Thoracic aorta (tissue), 2 donors: ENCODE results near the gene ARRDC2. TPM values are rescaled to one million over a fixed set of nuclear protein-coding genes. Genes with fewer than 3 reads are reported as not detected.

ENCODE experiments used
- ATAC-seq: fragments of 150-250 bp; one replicate; pipeline ENCODE4 v1.8.0; 2017; ENCODE audit warnings: low read depth; ENCODE audit not compliant: insufficient number of reproducible peaks, low FRiP score
- DNase-seq: peaks from one replicate; pipeline ENCODE4 v3.0.0-alpha.2; 2020; ENCODE audit warnings: low spot score
- H3K27ac ChIP-seq, 2 donors: fragments of 200-600 bp; sonication (generic); 1 replicate in 1 of 2; 2 replicates in 1 of 2; pipeline ENCODE4 v1.5.1; 2016; ENCODE audit warnings: mild to moderate bottlenecking in 2 of 2, moderate library complexity in 2 of 2
- H3K27me3 ChIP-seq: fragments of 200-600 bp; sonication (generic); replicated peaks from 2 replicates; pipeline ENCODE4 v1.6.0; 2016; ENCODE audit warnings: mild to moderate bottlenecking; ENCODE audit not compliant: insufficient read depth
- H3K36me3 ChIP-seq: fragments of 200-600 bp; sonication (generic); one replicate; pipeline ENCODE4 v1.5.1; 2016
- H3K4me1 ChIP-seq, 2 donors: fragments of 200-600 bp; sonication (generic); 1 replicate in 1 of 2; 2 replicates in 1 of 2; pipeline versions ENCODE4 v1.5.1 to v1.6.0; 2016; ENCODE audit warnings: low read depth in 2 of 2, mild to moderate bottlenecking in 1 of 2; ENCODE audit not compliant: control insufficient read depth in 1 of 2
- H3K4me3 ChIP-seq: fragments of 200-600 bp; sonication (generic); 2 replicates; pipeline ENCODE4 v1.5.1; 2016; ENCODE audit warnings: mild to moderate bottlenecking
- H3K9me3 ChIP-seq: fragments of 200-600 bp; sonication (generic); 2 replicates; pipeline ENCODE4 v1.5.1; 2016
- total RNA-seq, 2 donors: library from RNA; depleted of rRNA; stranded (reverse); fragments of >200 nt; gene quantifications; one replicate each; pipeline versions ENCODE4 v1.1.0 to v1.2.3, GENCODE V29; 2016
- TF ChIP-seq, protein P1 (sequence below): fragments of 200-600 bp; sonication (generic); IDR thresholded peaks from one replicate; pipeline ENCODE4 v1.5.1; 2019; ENCODE audit warnings: antibody characterized with exemption

The ARRDC2 gene
- total RNA-seq, 2 donors from 2014 or later: 114 to 151 TPM

DNA sequence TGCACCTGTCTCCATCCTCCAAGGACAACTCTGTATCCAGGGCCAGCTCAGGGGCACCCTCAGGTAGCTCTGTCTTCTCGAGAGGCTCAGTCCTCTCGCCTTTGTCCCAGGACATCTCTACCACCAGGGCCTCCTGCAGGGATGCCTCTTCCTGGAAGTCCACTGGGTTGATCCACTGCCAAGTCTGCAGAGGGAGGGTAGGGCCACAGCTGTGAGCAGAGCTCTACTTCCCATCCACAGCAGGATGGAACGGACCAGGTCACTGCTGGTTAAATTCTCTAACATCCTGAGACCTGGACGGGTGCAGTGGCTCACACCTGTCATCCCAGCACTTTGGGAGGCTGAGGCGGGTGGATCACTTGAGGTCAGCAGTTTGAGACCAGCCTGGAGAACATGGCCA, 51.9 kb downstream of the ARRDC2 start:
- H3K27ac ChIP-seq: no peak overlapping the region
- ATAC-seq (no peak), DNase-seq (no peak)
- H3K36me3 ChIP-seq: no peaks in the 10 kb centered on the region
- no peaks in the 10 kb centered on the region for H3K9me3 ChIP-seq
- H3K27me3 ChIP-seq: no peaks in the 10 kb centered on the region
- peaks cover 0 to 8% of the 10 kb centered on the region in 2 donors for H3K4me1 ChIP-seq
- TF ChIP-seq, protein P1, sequence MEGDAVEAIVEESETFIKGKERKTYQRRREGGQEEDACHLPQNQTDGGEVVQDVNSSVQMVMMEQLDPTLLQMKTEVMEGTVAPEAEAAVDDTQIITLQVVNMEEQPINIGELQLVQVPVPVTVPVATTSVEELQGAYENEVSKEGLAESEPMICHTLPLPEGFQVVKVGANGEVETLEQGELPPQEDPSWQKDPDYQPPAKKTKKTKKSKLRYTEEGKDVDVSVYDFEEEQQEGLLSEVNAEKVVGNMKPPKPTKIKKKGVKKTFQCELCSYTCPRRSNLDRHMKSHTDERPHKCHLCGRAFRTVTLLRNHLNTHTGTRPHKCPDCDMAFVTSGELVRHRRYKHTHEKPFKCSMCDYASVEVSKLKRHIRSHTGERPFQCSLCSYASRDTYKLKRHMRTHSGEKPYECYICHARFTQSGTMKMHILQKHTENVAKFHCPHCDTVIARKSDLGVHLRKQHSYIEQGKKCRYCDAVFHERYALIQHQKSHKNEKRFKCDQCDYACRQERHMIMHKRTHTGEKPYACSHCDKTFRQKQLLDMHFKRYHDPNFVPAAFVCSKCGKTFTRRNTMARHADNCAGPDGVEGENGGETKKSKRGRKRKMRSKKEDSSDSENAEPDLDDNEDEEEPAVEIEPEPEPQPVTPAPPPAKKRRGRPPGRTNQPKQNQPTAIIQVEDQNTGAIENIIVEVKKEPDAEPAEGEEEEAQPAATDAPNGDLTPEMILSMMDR: no peak
- no peak overlapping the region for H3K4me3 ChIP-seq

DNA sequence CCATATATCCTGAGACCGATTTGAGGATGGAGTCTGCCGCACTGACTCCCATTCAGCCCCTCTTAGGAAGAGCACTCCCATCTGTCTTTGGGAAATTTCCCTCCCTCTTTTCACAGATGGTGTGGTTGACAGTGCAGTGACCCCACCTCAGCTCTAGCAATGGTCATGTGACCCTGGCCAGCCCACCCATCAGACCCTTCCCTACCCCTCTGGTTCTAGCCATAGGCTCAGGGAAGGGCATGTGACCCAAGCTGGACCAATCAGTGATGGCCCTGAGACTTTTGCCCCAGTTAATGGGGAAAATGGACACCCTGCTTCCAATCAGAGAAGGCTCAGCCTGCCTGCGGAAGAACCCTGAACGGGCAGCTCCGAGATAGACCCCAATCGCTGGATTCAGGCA, 52.5 kb downstream of the ARRDC2 start:
- H3K4me3 ChIP-seq: no peak overlapping the region
- no peak for DNase-seq
- H3K36me3 ChIP-seq: no peaks in the 10 kb centered on the region
- H3K27me3 ChIP-seq: no peaks in the 10 kb centered on the region
- TF ChIP-seq, protein P1: no peak
- ATAC-seq: no peak
- H3K27ac ChIP-seq: no peak overlapping the region
- no peaks in the 10 kb centered on the region for H3K9me3 ChIP-seq
- peaks cover 0 to 8% of the 10 kb centered on the region in 2 donors for H3K4me1 ChIP-seq

DNA sequence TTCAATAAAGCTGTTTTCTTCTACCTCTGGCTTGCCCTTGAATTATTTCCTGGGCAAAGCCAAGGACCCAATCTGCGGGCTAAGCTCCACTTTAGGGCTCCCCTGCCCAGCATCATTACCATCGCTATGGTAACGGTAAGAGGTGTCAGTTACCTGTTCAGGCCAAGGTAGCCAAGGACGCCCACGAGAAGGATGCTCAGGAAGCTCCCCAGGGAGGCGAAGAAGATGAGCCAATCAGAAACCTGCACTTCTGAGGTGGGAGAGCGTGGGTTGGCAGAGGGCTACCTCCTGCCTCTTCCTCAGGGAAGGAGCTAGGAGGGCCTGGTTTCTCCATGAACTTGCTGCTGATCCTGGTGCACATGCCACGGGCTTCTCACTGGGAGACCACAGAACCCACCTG, 54.1 kb downstream of the ARRDC2 start:
- Histone ChIP-seq H3K4me3 (no peak overlapping the region), H3K27me3 (no peaks in the 10 kb centered on the region), H3K27ac (no peak overlapping the region), H3K4me1 (peaks cover 0 to 8% of the 10 kb centered on the region in 2 donors), H3K36me3 (no peaks in the 10 kb centered on the region), H3K9me3 (no peaks in the 10 kb centered on the region)
- TF ChIP-seq, protein P1: no peak
- ATAC-seq (no peak), DNase-seq (no peak)

DNA sequence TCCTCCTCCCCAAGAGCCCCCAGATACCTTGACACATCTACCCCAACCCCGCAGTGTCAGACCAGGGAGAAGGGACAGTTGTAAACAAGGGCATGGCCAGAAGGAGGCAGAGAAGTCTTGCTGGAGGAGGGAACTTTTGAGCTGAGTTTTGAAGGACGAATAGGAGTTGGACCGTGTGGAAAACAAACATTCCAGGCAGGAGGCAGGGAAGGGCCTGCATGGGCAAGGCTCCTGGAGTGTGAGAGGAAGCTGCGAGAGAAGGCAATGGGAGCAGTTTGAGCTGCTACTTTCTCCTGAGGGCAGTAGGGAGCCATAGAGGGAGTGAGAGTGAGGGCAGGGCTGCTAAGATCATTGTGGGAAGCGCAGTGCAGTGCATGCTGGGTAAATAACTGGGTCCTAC, 55.5 kb downstream of the ARRDC2 start:
- TF ChIP-seq, protein P1: no peak
- no peaks in the 10 kb centered on the region for H3K36me3 ChIP-seq
- no peaks in the 10 kb centered on the region for H3K9me3 ChIP-seq
- ATAC-seq (no peak), DNase-seq (no peak)
- no peak overlapping the region for H3K4me3 ChIP-seq
- H3K27ac ChIP-seq: no peak overlapping the region
- no peaks in the 10 kb centered on the region for H3K4me1 ChIP-seq
- H3K27me3 ChIP-seq: no peaks in the 10 kb centered on the region

Other genes starting within 250 kb of the ARRDC2 start
- gene B3GNT3, start 213.0 kb upstream of the ARRDC2 start, total RNA-seq: 1 to 10 TPM in 1 of 2 donors, not detected in 1; 2.3 TPM
- not detected for gene INSL3, start 186.7 kb upstream of the ARRDC2 start, total RNA-seq
- gene JAK3, start 160.2 kb upstream of the ARRDC2 start, total RNA-seq: 10 to 100 TPM; 12.7 to 35.8 TPM
- 100 to 1,000 TPM; 718 to 766 TPM for gene RPL18A, start 148.3 kb upstream of the ARRDC2 start, total RNA-seq
- gene SLC5A5, start 136.2 kb upstream of the ARRDC2 start, total RNA-seq: not detected
- gene CCDC124, start 75.2 kb upstream of the ARRDC2 start, total RNA-seq: 10 to 100 TPM; 44.1 to 60.8 TPM
- under 1 TPM in 1 of 2 donors, not detected in 1; 0.99 TPM for gene KCNN1, start 41.1 kb upstream of the ARRDC2 start, total RNA-seq
- 1 to 10 TPM; 1.6 to 5.4 TPM for gene IL12RB1, start 78.8 kb downstream of the ARRDC2 start, total RNA-seq
- 10 to 100 TPM; 18.7 to 27.8 TPM for gene MAST3, start 89.6 kb downstream of the ARRDC2 start, total RNA-seq
- 10 to 100 TPM; 14.3 to 15.8 TPM for gene PIK3R2, start 145.0 kb downstream of the ARRDC2 start, total RNA-seq
- gene IFI30, start 165.6 kb downstream of the ARRDC2 start, total RNA-seq: 10 to 100 TPM; 59.4 to 72.3 TPM
- 10 to 100 TPM; 10.6 to 16.1 TPM for gene MPV17L2, start 185.0 kb downstream of the ARRDC2 start, total RNA-seq
- gene RAB3A, start 195.9 kb downstream of the ARRDC2 start, total RNA-seq: 1 to 10 TPM in 1 of 2 donors, not detected in 1; 1.9 TPM
- under 1 TPM; 0.41 to 0.42 TPM for gene PDE4C, start 218.3 kb downstream of the ARRDC2 start, total RNA-seq